M059J (cell line): Measurements from ENCODE around the gene WNT7B. TPM values are rescaled to one million over a fixed set of nuclear protein-coding genes. Genes with fewer than 3 reads are reported as not detected.

Source experiments
- DNase-seq: peaks from one replicate; pipeline ENCODE4 v3.0.0-alpha.2; 2012; ENCODE audit warnings: low read depth
- total RNA-seq: library from RNA; depleted of rRNA; stranded (reverse); fragments of >200 nt; shearing (Covaris generic); gene quantifications from 2 replicates; pipeline ENCODE4 v1.2.3, GENCODE V29; 2014

Gene WNT7B
- total RNA-seq, 1 experiment from 2014 or later = 26.6 TPM

- DNase-seq = no peak
Observed at GRCh38 chr22:45927059-45927458, 49.9 kb downstream of the WNT7B start.

GRCh38 chr22:45926433-45926832 is 50.5 kb downstream of the WNT7B start:
- DNase-seq = no peak

- no peak for DNase-seq
Observed at GRCh38 chr22:45925811-45926351, 51.1 kb downstream of the WNT7B start.

- no peak for DNase-seq
Observed at GRCh38 chr22:45923835-45924234, 53.1 kb downstream of the WNT7B start.

- DNase-seq = no peak
Observed at GRCh38 chr22:45923212-45923611, 53.8 kb downstream of the WNT7B start.

GRCh38 chr22:45922661-45923060 is 54.3 kb downstream of the WNT7B start:
- no peak for DNase-seq

GRCh38 chr22:45922256-45922655 is 54.7 kb downstream of the WNT7B start:
- DNase-seq = no peak

GRCh38 chr22:45919504-45920286 is 57.3 kb downstream of the WNT7B start:
- DNase-seq = no peak

GRCh38 chr22:45918459-45919370 is 58.2 kb downstream of the WNT7B start:
- peak; percentile 83 for DNase-seq

- DNase-seq = no peak
Observed at GRCh38 chr22:45917700-45918458, 59.1 kb downstream of the WNT7B start.

- no peak for DNase-seq
Observed at GRCh38 chr22:45917146-45917545, 59.8 kb downstream of the WNT7B start.

GRCh38 chr22:45916515-45916914 is 60.4 kb downstream of the WNT7B start:
- DNase-seq = peak; percentile 67

GRCh38 chr22:45915841-45916240 is 61.1 kb downstream of the WNT7B start:
- DNase-seq = no peak

- DNase-seq = no peak
Observed at GRCh38 chr22:45915151-45915550, 61.8 kb downstream of the WNT7B start.

- DNase-seq = no peak
Observed at GRCh38 chr22:45914309-45914708, 62.7 kb downstream of the WNT7B start.

GRCh38 chr22:45912910-45913309 is 64.1 kb downstream of the WNT7B start:
- no peak for DNase-seq

- DNase-seq = peak; percentile 46
Observed at GRCh38 chr22:45911601-45912271, 65.2 kb downstream of the WNT7B start.

- DNase-seq = no peak
Observed at GRCh38 chr22:45910928-45911467, 66.0 kb downstream of the WNT7B start.

GRCh38 chr22:45908961-45909360 is 68.0 kb downstream of the WNT7B start:
- no peak for DNase-seq

- no peak for DNase-seq
Observed at GRCh38 chr22:45907996-45908395, 69.0 kb downstream of the WNT7B start.

- no peak for DNase-seq
Observed at GRCh38 chr22:45907378-45907777, 69.6 kb downstream of the WNT7B start.
